ENCODE results near the gene ITPK1. TPM values are rescaled to one million over a fixed set of nuclear protein-coding genes. Genes with fewer than 3 reads are reported as not detected.

Gene ITPK1
- total RNA-seq, 2 donors from 2014 or later: 53.8 to 85.0 TPM

- TF ChIP-seq CTCF (IDR thresholded peaks at IDR 0.05): no peak
- no peaks in the 10 kb centered on the region for H3K27me3 ChIP-seq (replicated peaks; ENCODE audit: insufficient read depth)
- ATAC-seq (ENCODE audit: insufficient number of reproducible peaks, low FRiP score, low read depth) (no peak), DNase-seq (ENCODE audit: low spot score) (no peak)
- no peak overlapping the region for H3K27ac ChIP-seq
- H3K36me3 ChIP-seq: no peaks in the 10 kb centered on the region
- no peak overlapping the region for H3K4me3 ChIP-seq
- H3K9me3 ChIP-seq: no peaks in the 10 kb centered on the region
- peaks cover 3 to 23% of the 10 kb centered on the region in 2 donors for H3K4me1 ChIP-seq (ENCODE audit: control insufficient read depth in 1 of 2, low read depth in 2 of 2)
Measured at GRCh38 chr14:92981726-92982125, 134.0 kb downstream of the ITPK1 start.

GRCh38 chr14:92980866-92981265 is 134.9 kb downstream of the ITPK1 start:
- Histone ChIP-seq H3K9me3 (peaks cover under 1% of the 10 kb centered on the region), H3K36me3 (no peaks in the 10 kb centered on the region), H3K27me3 (replicated peaks; ENCODE audit: insufficient read depth) (no peaks in the 10 kb centered on the region), H3K27ac (no peak overlapping the region), H3K4me3 (no peak overlapping the region), H3K4me1 (ENCODE audit: control insufficient read depth in 1 of 2, low read depth in 2 of 2) (peaks cover 2 to 14% of the 10 kb centered on the region in 2 donors)
- DNase-seq (ENCODE audit: low spot score): no peak
- TF ChIP-seq CTCF (IDR thresholded peaks at IDR 0.05): no peak
- ATAC-seq (ENCODE audit: insufficient number of reproducible peaks, low FRiP score, low read depth): no peak

GRCh38 chr14:92978229-92979021 is 137.3 kb downstream of the ITPK1 start:
- DNase-seq (ENCODE audit: low spot score): no peak
- H3K36me3 ChIP-seq: no peaks in the 10 kb centered on the region
- peaks cover 0 to 8% of the 10 kb centered on the region in 2 donors for H3K4me1 ChIP-seq (ENCODE audit: control insufficient read depth in 1 of 2, low read depth in 2 of 2)
- H3K27ac ChIP-seq: no peak overlapping the region
- no peaks in the 10 kb centered on the region for H3K27me3 ChIP-seq (replicated peaks; ENCODE audit: insufficient read depth)
- peaks cover 3% of the 10 kb centered on the region for H3K9me3 ChIP-seq
- no peak for ATAC-seq (ENCODE audit: insufficient number of reproducible peaks, low FRiP score, low read depth)
- no peak for TF ChIP-seq CTCF (IDR thresholded peaks at IDR 0.05)
- H3K4me3 ChIP-seq: no peak overlapping the region

- no peak for TF ChIP-seq CTCF (IDR thresholded peaks at IDR 0.05)
- no peak overlapping the region for H3K27ac ChIP-seq
- peaks cover 3% of the 10 kb centered on the region for H3K9me3 ChIP-seq
- no peak overlapping the region for H3K4me3 ChIP-seq
- no peaks in the 10 kb centered on the region for H3K27me3 ChIP-seq (replicated peaks; ENCODE audit: insufficient read depth)
- DNase-seq (ENCODE audit: low spot score) (no peak), ATAC-seq (ENCODE audit: insufficient number of reproducible peaks, low FRiP score, low read depth) (no peak)
- H3K36me3 ChIP-seq: no peaks in the 10 kb centered on the region
- H3K4me1 ChIP-seq (ENCODE audit: control insufficient read depth in 1 of 2, low read depth in 2 of 2): peaks cover 0 to 15% of the 10 kb centered on the region in 2 donors
Measured at GRCh38 chr14:92976268-92976667, 139.5 kb downstream of the ITPK1 start.

- H3K9me3 ChIP-seq: peaks cover 3% of the 10 kb centered on the region
- no peaks in the 10 kb centered on the region for H3K36me3 ChIP-seq
- H3K27me3 ChIP-seq (replicated peaks; ENCODE audit: insufficient read depth): no peaks in the 10 kb centered on the region
- ATAC-seq (ENCODE audit: insufficient number of reproducible peaks, low FRiP score, low read depth) (no peak), DNase-seq (ENCODE audit: low spot score) (no peak)
- peaks cover 0 to 15% of the 10 kb centered on the region in 2 donors for H3K4me1 ChIP-seq (ENCODE audit: control insufficient read depth in 1 of 2, low read depth in 2 of 2)
- no peak for TF ChIP-seq CTCF (IDR thresholded peaks at IDR 0.05)
- H3K4me3 ChIP-seq: no peak overlapping the region
- H3K27ac ChIP-seq: no peak overlapping the region
Measured at GRCh38 chr14:92974541-92975345, 141.0 kb downstream of the ITPK1 start.
